ENCODE measurements around the gene PSMB9.
A peak's percentile ranks its signal among the peaks of the same experiment; 100 is the strongest.

PSMB9 gene

GRCh38 chr6:32839356-32839755, 14.6 kb upstream of the PSMB9 start:
- no peak for DNase-seq (ENCODE audit: low spot score)

GRCh38 chr6:32840604-32841246, 13.3 kb upstream of the PSMB9 start:
- no peak for DNase-seq (ENCODE audit: low spot score)

GRCh38 chr6:32842021-32842650, 11.9 kb upstream of the PSMB9 start:
- DNase-seq (ENCODE audit: low spot score) = no peak

GRCh38 chr6:32842690-32843089, 11.3 kb upstream of the PSMB9 start:
- no peak for DNase-seq (ENCODE audit: low spot score)

- no peak for DNase-seq (ENCODE audit: low spot score)
Measured at GRCh38 chr6:32843331-32843978, 10.5 kb upstream of the PSMB9 start.

GRCh38 chr6:32843979-32844838, 9.8 kb upstream of the PSMB9 start, which contains the start of gene PSMB8:
TSS of gene PSMB8 (minus strand) at chr6:32844047. CDS start at chr6:32843996, 51 bp downstream.
- DNase-seq (ENCODE audit: low spot score) = peak; percentile 93

GRCh38 chr6:32844839-32845383, 9.1 kb upstream of the PSMB9 start:
- DNase-seq (ENCODE audit: low spot score) = no peak

- DNase-seq (ENCODE audit: low spot score) = no peak
Measured at GRCh38 chr6:32845384-32845884, 8.6 kb upstream of the PSMB9 start.

- DNase-seq (ENCODE audit: low spot score) = no peak
Measured at GRCh38 chr6:32847004-32847403, 7.0 kb upstream of the PSMB9 start.

- no peak for DNase-seq (ENCODE audit: low spot score)
Measured at GRCh38 chr6:32847795-32848194, 6.2 kb upstream of the PSMB9 start.

- no peak for DNase-seq (ENCODE audit: low spot score)
Measured at GRCh38 chr6:32849126-32849525, 4.9 kb upstream of the PSMB9 start.

- no peak for DNase-seq (ENCODE audit: low spot score)
Measured at GRCh38 chr6:32851025-32851424, 3.0 kb upstream of the PSMB9 start.

GRCh38 chr6:32852018-32852843, 1.8 kb upstream of the PSMB9 start:
- no peak for DNase-seq (ENCODE audit: low spot score)

GRCh38 chr6:32852844-32853540, 1.0 kb upstream of the PSMB9 start:
- no peak for DNase-seq (ENCODE audit: low spot score)

- DNase-seq (ENCODE audit: low spot score) = no peak
Measured at GRCh38 chr6:32854376-32855178, 585 bp downstream of the PSMB9 start.

- DNase-seq (ENCODE audit: low spot score) = no peak
Measured at GRCh38 chr6:32855467-32856174, 1.6 kb downstream of the PSMB9 start.

GRCh38 chr6:32857156-32857891, 3.3 kb downstream of the PSMB9 start:
- no peak for DNase-seq (ENCODE audit: low spot score)

GRCh38 chr6:32858194-32858593, 4.2 kb downstream of the PSMB9 start:
- no peak for DNase-seq (ENCODE audit: low spot score)

Data from left forelimb (tissue), 1 donor.